GM21576 (cell line): ENCODE data around the gene ZFPM1.
"Not testable (repeated sequence)": the region's sequence is repeated elsewhere in the genome, so short reads cannot be mapped to it uniquely, and the experiment has no call there.

Experiments
- ATAC-seq: cut with Tn5 transposase; IDR thresholded peaks from one replicate; pipeline ENCODE4 v1.9.1; 2021; ENCODE audit warnings: mild to moderate bottlenecking, moderate library complexity; ENCODE audit not compliant: unreplicated experiment

The ZFPM1 gene

GRCh38 chr16:88511060-88511459 lies 58.0 kb downstream of the ZFPM1 start:
- no peak for ATAC-seq

GRCh38 chr16:88511906-88512305 lies 58.8 kb downstream of the ZFPM1 start:
- no peak for ATAC-seq

- ATAC-seq: no peak
Measured at GRCh38 chr16:88512728-88513696, 59.9 kb downstream of the ZFPM1 start.

GRCh38 chr16:88514070-88514469 lies 61.0 kb downstream of the ZFPM1 start:
- ATAC-seq: no peak

GRCh38 chr16:88514526-88515232 lies 61.6 kb downstream of the ZFPM1 start:
- no peak for ATAC-seq

- no peak for ATAC-seq
Measured at GRCh38 chr16:88515371-88515770, 62.3 kb downstream of the ZFPM1 start.

- ATAC-seq: no peak
Measured at GRCh38 chr16:88515925-88516594, 63.0 kb downstream of the ZFPM1 start.

- ATAC-seq: no peak
Measured at GRCh38 chr16:88516601-88517061, 63.6 kb downstream of the ZFPM1 start.

GRCh38 chr16:88517208-88517774 lies 64.2 kb downstream of the ZFPM1 start:
- not testable (repeated sequence) for ATAC-seq

GRCh38 chr16:88518411-88519111 lies 65.5 kb downstream of the ZFPM1 start:
- not testable (repeated sequence) for ATAC-seq

- no peak for ATAC-seq
Measured at GRCh38 chr16:88519240-88519639, 66.2 kb downstream of the ZFPM1 start.

GRCh38 chr16:88519938-88520653 lies 67.0 kb downstream of the ZFPM1 start:
- ATAC-seq: no peak

GRCh38 chr16:88521674-88522073 lies 68.6 kb downstream of the ZFPM1 start:
- ATAC-seq: no peak

- ATAC-seq: no peak
Measured at GRCh38 chr16:88522276-88522949, 69.3 kb downstream of the ZFPM1 start.

GRCh38 chr16:88523309-88524161 lies 70.5 kb downstream of the ZFPM1 start:
- ATAC-seq: no peak

GRCh38 chr16:88524274-88524972 lies 71.3 kb downstream of the ZFPM1 start:
- no peak for ATAC-seq

- no peak for ATAC-seq
Measured at GRCh38 chr16:88524973-88525662, 72.0 kb downstream of the ZFPM1 start.
